Fibroblast of the conjunctiva (primary cell): ENCODE data around the gene SCFD2.
"Not testable (repeated sequence)": the region's sequence is repeated elsewhere in the genome, so short reads cannot be mapped to it uniquely, and the experiment has no call there.

ENCODE experiments used
- DNase-seq: peaks from one replicate; pipeline ENCODE4 v3.0.0-alpha.2; 2010; ENCODE audit warnings: low read depth

SCFD2 gene

DNA sequence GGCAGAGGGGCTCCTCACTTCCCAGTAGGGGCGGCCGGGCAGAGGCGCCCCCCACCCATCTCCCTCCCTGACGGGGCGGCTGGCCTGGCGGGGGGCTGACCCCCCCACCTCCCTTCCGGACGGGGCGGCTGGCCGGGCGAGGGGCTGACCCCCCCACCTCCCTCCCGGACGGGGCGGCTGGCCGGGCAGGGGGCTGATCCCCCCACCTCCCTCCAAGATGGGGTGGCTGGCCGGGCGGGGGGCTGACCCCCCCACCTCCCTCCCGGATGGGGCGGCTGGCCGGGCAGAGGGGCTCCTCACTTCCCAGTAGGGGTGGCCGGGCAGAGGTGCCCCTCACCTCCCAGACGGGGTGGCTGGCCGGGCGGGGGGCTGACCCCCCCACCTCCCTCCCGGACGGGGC is 128.1 kb downstream of the SCFD2 start:
- DNase-seq = not testable (repeated sequence)

DNA sequence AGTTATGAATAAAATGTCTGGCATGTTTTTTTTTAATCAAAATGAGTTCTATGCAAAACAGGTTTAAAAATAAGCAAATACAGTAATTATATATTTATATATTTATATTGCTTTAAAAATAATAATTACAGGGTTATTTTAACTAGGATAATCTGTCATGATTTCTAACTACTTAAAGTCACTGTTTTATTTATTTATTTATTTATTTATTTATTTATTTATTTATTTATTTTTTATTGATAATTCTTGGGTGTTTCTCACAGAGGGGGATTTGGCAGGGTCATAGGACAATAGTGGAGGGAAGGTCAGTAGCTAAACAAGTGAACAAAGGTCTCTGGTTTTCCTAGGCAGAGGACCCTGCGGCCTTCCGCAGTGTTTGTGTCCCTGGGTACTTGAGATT is 129.2 kb downstream of the SCFD2 start:
- not testable (repeated sequence) for DNase-seq

DNA sequence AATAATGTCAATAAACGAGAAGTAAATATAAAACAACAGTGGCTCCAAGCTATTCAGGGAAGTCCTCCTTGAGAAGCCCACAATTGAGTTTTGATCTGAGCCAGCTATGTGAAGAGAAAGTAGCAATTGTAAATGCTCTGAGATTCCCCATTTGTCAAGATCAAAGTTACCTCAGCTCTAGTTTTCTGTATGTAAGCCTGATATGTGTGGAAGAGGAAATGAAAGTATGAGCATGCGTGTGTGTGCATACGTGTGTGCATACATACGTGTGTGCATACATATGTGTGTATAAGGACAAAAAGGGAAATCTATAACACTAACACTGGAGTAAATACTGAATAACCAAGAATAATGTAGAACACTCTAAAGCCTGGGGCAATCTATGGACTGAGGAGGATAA is 130.3 kb downstream of the SCFD2 start:
- no peak for DNase-seq

DNA sequence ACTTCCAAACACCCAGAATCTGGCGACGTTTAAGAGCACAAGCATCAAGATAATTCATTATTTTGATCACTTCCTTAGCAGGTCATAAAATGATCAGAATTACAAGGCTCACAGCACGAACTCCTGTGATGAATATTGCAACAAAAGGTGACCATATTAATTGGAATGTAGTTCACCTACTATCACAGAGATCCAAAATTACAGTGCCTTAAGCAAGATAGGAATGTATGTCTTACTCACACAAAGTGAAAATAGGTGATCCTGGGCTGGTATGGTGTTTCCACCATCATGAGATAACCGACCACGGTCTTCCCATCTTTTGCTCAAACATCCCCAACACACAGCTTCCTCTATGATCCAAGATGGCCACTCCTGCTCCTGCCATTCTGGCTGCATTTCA is 131.2 kb downstream of the SCFD2 start:
- DNase-seq = no peak

DNA sequence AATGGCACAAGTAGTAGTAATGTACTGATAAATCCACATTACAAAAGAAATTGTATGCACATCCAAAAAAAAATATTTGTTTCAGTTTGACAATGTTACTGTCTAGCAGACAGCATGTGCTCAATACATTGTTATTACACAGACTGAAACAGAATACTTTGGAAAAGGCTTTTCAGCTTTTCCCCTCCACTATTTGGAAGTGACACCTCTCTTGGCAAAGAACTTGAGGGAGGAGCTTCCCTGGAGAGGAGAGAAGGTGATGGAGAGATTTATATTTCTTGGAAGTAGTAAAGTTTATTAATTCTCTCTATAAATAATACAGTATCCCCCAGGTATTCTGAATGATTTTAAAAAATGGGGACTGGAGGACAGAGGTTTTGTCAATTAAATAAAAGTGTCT is 131.8 kb downstream of the SCFD2 start:
- no peak for DNase-seq

DNA sequence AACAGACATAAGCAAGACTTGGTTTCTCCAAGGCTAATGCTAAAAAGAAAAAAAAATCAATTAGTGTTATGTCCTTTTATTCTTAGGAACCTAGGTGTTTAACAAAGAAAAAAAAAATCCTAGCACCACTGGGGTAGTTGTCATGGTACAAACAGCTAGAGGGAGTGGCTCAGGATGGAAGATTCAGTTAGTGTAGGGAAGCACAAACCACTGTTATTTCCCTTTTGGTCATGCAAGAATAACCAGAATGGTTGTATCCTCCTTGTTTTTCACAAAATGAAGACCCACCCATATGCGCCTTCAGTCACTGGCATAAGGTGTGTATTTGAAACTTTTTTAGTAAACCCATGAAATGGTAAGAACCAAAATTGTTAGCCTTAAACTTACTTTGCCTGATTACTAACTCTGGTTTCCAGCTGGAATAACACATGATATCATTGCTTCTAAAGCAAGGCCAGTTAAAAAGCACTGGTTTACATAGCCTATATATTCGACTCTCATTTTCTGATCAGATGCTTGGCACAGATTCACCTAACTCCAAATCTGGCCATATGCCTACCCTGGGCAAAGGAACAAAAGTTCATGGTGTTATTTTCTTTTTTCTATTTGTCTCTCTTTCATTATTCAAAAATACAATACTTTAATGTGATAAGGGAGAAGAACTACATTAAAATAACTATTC is 132.6 kb downstream of the SCFD2 start:
- DNase-seq = peak; percentile 29

DNA sequence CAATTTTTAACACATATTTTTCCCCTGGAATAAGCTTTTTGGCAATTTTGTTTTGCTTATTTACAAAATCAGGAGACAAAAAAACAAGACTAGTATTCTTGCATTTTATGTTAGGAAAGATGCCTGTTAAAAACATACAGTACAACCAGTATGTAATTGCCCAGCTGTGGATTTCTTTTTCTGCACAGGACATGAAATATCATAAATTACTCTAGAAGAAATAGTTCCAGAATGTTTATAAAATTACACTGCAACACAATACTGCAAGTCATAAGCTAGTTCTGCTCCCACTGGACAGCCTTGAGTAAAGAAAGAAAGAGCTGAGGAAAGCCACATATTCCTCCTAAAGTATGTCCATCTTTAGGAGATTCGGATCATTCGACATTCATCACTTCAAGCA is 133.5 kb downstream of the SCFD2 start:
- DNase-seq = no peak

DNA sequence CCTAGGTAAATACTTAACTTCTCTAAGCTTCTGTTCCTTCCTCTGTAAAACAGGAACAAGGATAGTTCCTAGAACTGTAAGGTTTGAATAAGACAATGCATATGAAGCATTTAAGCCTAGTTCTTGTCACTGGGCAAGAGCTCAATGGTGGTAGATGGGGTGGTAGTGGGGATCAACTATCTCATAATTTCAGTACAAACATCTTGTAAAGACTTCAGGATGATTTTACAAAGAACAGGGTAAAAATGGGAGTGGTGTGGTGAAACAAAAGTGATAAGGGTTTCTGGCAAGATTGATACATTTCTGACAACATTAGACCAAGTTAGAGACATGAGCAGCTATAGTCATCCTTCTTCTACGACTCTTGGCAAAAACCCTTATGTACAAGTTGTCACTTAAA is 137.8 kb downstream of the SCFD2 start:
- DNase-seq = no peak

DNA sequence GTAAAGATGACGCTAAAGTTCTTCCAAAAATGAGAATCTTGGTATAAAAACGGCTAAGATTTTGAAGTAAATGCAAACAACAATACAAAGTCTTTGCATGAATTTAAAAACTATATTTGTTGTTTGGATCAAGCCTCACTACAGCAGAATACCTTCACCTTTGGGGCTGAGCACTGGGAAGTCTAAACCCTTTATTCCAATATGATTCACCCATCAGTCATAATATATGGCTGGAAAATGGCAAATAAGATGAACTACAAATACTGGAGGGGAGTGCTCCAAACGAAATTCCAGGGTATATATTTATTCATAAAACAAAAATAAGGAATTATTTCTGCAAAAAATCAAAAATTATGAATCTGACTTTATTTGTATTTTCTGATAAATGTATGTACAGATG is 138.4 kb downstream of the SCFD2 start:
- no peak for DNase-seq

DNA sequence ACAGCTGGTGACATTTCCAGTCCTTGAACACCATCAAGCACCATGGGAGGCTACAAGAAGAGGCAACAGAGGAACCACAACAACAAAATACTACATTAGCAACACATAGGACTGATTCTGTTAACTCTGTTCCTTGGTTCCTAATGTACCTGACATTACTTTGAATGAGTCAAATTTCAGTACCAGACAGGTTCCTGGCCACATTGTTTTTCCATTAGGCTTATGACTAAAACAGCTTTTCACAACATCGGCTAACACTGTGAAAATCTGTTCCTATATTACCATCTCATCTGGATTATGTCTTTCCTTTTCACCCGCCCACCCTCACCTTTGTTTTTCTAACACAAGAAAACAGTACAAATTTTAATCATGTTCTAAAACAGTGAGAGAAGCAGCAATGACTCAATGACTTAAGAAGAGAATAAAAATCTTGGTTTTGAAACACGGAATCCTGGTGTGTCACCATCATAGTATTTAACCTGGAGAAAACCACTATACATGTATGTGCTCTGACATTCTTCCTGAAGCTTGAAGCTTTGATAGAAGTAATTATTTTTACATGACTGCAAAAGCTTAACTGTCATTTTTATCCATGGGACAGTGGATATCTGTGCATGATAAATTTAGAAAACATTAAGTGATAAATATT is 143.9 kb downstream of the SCFD2 start:
- no peak for DNase-seq

DNA sequence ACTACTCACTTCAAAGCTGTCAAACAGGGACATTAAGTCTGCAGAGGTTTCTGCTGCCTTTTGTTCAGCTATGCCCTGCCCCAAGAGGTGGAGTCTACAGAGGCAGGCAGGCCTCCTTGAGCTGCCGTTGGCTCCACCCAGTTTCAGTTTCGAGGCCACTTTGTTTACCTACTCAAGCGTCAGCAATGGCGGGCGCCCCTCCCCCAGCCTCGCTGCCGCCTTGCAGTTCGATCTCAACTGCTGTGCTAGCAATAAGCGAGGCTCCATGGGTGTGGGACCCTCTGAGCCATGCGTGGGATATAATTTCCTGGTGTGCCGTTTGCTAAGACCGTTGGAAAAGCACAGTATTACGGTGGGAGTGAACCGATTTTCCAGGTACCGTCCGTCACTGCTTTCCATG is 146.7 kb downstream of the SCFD2 start:
- DNase-seq = not testable (repeated sequence)

DNA sequence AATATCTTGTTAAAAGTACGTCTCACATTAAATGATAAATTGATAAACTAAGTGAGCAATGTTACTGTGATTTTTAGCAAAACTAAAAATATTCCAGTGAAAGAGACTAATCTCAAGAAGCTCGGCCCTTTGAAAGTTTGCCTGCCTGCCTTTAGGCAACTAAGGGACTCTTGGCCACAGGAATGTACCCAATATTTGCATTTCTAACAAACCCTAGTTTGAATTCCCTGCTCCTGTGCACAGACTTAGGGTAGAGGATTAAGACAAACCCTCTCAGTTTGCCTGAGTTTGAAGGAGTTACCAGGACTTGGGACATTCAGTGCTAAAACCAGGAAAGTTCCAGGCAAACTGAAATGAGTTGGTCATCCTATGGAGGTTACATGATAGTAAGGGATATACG is 157.1 kb downstream of the SCFD2 start:
- DNase-seq = no peak

DNA sequence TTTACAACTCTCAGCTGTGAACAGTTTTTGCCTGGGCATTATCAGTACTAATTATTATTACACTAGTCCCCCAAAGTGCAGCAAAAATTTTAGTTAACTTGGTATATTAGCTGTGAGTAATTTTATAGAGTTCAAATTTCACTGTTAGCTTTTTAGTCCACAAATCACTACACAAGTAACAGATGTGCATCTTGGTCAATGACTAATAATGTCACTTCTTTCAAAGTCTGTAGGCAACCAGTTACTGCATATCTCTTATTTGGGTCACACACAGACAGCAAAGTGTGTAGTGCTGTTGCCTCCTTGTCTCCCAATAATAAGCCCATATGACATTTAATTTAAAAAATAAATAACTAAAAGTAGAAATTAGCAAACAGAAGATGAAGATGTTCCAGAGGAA is 159.9 kb downstream of the SCFD2 start:
- no peak for DNase-seq

DNA sequence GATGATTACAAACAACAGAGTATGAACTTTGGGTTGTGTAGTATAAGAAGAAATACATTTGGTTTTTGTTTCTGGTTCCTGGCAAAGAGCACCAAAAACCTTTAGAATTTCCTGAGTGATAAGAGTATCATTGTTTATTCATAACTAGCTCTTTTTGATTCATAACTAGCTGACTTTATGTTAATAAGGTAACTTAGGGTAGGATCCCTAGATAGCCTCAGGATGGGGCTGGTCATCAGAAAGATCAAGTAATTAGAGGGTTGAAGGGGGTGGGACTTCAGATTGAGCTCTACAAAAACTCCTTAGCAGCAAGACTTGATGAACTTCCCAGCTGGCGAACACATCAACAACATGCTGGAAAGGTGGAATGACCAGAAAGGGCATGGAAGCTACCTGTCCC is 166.5 kb downstream of the SCFD2 start:
- no peak for DNase-seq

DNA sequence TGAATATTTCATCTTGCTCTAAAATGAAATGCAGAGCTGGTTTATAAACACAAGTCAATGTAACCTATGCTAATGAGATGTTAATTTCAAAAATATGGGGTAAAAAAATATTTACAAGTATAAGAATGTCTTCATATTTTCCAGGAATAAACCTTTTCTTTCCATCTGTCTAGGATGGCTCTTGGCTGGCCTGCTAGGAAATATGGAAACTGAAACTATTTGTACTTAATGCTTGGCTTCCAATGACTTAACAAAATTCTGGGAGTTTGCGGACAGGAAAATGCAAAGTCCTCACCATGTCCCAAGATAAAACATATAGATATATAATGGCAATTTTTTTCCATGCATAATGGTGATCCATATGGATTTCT is 168.1 kb downstream of the SCFD2 start:
- no peak for DNase-seq

DNA sequence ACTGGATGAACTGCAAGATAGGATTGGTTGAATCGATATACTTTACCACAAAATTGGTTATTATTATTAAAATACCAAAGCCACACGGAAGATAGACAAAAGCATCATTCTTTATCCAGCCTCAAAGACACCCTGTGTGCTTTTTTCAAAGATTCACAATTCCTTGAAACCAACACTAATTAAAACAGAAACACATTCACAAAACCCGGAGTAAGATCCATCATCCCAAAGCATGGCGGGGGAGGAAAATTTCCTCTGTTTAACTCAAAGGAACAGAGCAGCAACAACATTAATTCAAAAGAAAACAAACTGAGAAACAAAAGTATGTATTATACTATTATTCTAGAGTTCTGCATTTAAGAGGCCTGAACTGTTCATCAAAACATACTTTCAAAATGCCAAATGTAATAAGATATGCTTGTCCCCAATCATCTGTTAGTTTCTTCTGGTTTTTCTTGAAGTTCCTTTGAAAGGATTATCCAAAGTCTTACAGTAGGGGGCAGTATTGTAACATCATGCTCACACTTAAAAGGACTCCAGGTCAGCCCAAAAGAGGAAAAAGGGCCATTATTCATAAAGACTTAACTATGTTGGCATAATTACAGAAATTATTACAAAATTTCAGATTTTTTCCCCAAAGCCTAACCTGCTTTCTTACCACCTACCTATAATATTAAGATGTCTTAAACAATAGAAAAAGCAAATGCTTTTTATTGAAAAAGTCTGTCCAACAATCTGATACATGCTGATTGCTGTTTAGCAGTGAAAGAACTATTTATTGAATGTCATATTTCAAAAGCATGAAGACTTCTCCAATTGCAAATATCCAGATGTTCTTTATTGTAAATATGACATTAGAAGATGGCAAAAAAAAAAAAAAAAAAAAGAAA is 168.7 kb downstream of the SCFD2 start:
- DNase-seq = peak; percentile 92

DNA sequence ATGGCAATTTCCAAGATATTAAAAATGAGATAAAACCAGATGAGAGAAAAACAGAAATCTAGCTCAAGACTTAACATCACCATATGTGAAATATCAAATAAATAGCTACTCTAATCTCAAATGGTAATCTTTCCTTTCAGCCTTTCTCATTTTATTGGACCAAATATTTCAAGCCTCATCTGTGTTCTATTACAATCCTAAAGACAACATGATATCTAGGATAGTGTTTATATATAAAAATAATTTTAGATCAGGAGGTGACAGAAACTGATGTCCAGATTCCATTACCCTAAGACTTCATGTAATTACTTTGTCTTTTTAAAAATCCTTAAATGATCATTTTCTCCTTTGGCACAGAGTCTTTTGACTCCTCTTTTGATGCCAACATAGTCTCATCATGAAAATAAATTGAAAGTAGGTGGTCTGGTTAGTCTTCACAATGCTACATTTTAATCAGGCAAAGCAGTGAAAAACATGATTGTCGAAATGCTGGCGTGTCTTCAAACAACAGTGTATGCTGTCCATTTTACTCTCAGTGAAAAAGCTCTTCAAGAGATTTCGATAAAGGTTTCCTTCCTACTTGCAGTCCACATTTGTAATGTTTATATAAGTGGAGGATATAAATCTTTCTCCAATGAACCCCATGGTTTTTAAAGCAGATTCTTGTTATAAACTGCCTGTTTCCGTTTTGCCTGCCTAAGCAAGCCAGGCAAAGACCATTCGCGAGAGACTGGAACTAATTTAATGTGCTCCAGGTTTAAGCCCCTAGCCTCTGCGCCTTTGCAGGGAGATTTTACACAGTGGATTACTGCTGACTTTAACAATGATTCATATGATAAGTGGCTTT is 169.8 kb downstream of the SCFD2 start:
- DNase-seq = peak; percentile 29

DNA sequence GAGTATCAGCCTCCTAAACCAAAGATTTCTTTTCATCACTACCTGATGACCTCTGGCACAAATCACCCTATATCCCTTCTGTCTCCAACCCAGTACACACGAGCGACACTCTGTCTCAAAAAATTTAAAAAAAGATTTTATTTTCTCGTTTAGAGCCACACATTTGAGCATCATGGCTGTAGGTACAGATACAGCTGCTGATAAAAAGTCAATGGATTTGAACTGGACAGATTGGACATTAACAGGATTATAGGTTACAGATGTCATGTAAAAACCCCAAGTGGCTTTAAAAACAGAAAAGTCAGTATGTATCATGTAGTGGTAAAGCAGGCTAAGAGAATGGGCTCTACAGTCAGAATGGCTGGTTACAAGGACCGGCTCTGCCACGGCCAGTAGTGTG is 171.1 kb downstream of the SCFD2 start:
- no peak for DNase-seq

DNA sequence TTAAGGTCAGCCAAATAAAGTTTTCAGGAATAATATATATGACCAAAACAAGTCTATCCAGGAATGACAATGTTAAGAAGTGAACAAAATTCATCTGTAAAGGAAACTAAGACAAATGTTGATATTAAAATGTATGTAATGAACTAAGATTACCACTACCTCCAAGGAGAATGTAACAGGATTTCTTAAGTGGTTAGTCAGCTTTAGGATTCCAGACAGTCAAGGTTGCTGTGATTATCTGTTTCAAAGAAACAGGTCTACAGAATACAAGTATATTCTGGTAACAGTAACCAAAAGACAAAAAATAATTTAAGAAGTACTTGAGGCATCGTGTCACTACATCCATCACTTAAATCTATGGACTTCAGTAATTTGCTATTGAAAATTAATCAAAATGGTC is 172.8 kb downstream of the SCFD2 start:
- DNase-seq = no peak

DNA sequence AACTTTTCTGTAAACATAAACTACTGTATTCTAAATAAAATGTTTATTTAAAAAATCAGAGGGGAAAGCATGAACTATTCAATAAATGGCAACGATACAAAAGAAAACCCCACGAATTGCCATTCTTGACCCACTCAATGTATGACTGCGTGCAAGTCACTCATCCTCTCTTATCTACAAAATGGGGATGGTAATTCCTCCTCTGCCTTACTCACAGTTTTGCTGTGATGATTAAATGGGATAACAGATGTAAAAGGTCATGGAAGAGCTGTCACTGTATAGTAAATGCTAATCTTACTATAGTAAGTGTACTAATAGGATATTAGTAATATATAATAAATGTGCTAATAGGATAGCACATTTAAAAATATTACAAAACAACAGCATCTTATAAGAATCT is 173.4 kb downstream of the SCFD2 start:
- DNase-seq = no peak

DNA sequence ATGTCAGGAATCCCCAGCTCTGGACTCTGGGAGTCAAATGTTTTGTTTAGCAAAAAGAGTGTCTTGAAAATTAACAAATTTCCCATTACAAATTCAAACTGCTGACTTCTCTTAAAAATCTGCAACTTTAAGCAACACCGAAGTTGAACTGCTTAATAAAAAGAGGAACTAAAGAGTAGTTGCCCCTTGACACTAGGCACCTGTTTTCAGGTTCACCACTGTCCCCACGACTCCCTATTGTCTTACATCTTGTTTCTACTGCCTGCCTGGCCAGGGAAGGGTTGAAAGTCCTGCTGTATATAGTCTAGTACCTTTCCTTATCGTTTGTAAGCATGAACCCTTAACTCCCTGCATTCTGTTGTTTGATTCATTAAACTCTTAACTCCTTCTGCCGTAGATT is 173.9 kb downstream of the SCFD2 start:
- DNase-seq = no peak

DNA sequence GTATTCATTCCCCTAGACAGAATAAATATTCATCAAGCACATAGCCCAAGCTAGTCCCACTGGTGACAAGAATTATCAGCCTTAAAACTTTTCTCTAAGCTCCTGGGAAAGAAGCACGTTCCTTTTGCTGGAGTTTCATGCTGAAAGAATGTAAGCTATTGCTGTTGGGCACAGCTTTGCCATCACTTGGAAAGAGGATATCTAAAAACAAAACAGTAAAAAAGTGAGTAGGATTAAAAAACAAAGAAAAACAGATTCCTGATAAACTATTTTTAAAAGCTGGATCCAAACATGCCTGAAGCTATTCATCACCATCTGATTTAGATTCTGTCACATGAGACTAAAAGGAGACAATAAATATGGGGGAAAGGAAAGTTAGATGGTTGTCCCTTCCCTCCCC is 176.8 kb downstream of the SCFD2 start:
- DNase-seq = peak; percentile 49
